HG02798 (cell line): ENCODE results near the gene IKBKE.

Source experiments
- ATAC-seq: cut with Tn5 transposase; IDR thresholded peaks from one replicate; pipeline ENCODE4 v1.9.1; 2021; ENCODE audit warnings: mild to moderate bottlenecking; ENCODE audit not compliant: unreplicated experiment, poor library complexity

IKBKE gene

DNA sequence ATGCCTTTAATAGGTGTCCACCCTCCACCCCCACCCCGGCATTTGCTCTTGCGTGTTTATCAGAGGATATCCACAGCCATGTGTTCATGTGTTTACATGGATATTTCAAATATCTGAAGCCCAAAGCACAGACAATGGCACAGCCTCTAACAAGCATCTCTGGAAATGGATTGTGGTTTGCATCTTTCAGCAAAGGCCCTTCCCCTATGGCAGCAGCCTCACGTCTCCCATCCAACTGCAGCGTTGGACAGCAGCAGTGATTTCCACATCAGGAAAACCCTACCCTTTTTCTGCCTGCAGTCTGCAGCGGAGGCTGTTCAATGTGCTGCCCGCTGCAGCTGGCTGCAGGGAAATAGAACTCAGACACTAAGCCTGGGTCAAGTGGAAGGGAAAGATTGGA lies 38.7 kb downstream of the IKBKE start:
- no peak for ATAC-seq

DNA sequence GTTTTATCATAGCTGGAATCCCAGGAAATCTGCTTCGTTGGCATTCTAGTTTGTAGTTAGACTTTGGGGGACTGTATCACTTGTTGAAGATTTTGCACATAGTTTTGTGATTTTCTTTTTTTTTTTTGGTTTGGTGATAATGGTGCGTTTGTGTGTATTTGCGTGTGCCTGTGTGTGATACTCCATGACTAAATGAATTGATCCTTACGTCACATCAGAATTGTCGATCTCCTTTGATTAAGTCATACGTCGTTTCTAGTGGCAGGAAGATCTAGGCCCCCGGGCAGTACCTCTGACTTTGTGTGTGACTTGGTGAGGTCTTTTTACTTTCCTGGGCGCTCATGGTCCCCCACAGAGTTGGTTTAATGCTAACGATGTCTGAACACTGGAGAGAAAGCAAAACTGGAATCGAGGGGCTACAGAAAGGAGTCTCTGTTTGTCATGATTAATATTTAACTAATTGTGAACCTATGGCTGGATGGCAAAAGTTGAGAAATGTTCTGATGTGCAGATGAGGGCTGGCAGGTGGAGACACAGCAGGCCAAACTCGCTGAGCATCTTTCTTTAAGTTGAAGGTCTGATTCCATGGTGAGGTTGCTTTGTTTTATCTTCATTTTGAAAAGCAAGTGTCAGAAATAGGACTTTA lies 39.5 kb downstream of the IKBKE start:
- no peak for ATAC-seq

DNA sequence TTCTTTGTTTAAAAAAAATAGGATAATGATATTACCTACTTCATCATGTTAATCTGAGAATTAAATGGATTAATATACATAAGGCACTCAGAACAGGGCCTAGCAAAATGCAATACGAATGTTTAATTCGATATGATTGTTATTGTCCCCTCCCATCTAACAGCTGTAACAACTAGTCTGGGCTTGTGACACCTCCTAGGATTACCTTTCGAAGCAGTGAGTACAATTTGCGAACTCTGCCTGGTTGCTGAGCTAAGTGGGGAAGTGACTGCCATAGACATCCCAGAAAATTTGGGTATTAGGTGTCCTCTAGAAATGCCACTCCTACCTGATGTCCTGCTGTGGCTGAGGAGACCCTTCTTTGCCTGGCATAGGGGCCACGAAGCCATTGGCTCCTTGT lies 40.1 kb downstream of the IKBKE start:
- no peak for ATAC-seq

DNA sequence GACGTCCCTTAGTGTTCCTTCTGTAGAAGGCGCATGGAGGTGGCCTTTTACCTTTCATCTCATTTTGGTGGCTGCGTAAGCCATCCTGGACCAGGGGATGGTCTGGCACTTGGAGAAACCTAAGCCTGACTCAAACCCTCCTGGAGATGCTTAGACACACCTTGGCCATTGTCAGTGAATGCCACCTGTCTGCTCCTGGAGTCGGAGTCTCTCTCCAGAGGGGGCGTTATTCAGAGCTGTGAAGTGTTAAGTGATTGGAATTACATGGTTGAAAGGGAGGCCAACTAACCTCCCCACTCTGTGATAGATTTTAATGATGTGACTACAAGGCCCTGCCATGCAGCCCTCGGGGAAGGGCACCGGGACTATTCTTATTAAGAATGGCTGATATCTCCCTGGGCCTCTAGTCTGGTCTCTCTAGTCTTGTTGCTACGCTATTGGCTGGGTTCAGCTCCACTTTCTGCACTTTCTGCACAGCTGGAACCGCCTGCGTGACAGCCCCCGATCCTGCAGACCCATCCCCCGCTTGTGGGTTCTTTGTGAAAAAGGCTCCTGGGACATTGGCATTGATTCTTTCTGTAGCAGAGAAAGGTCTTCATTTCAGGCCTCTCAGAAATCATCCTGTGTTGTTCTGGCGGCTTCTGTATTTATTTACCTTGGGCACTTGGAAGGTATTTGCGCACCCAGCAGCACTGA lies 41.2 kb downstream of the IKBKE start:
- ATAC-seq, result no peak

DNA sequence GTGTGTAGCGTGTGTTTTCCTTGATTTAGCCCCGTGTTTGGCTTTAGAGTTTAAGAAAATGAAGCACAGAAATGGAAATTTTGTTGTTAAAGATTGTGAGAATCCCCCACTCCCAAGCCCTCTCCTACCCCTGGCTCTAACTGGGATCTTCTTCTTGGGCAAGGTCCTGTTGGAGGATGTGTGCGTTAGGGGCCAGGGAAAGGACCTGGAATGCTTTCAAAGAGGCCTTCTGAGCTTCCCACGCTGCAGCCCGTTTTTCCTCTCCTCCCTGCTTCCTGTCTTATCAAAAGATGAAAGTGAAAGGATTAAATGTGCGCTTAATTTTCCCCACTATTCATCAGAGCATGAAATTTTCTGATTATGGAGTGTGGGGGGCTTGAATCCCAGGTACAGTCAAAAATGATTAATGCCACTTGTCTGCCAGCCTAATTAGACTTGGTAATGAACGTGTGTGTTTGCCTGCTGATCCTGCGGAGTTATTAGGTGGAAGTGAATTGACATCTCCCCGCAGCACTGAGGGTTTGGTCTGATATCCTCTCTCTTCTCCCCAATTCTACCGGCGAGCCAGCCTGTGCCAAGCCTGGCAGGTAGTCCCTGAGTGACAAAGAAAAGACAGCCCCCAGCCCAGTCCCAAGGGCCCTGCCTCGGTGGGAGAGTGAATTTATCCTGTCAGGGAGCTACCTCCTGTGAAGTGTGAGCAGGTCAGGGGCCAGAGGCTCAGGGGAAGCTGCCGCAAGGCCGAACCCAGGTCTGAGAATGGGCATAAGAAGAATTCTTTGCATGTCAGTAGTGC lies 42.0 kb downstream of the IKBKE start:
- no peak for ATAC-seq

DNA sequence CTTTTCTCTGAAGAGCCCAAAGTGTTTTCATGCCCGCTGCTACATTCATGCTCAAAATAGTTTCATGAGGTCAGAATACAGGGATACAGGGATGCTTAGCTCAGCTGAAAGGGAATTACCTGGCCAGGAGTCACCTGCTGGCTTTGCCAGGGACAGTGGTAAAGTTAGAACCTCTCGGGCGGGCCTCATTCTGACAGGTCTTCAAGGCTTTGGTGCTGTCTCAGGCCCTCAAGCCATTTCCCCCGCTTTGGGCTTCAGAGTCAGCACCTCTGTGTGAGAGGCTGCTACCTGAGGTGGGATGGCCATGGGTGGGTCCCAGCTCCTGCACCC lies 42.5 kb downstream of the IKBKE start:
- no peak for ATAC-seq

DNA sequence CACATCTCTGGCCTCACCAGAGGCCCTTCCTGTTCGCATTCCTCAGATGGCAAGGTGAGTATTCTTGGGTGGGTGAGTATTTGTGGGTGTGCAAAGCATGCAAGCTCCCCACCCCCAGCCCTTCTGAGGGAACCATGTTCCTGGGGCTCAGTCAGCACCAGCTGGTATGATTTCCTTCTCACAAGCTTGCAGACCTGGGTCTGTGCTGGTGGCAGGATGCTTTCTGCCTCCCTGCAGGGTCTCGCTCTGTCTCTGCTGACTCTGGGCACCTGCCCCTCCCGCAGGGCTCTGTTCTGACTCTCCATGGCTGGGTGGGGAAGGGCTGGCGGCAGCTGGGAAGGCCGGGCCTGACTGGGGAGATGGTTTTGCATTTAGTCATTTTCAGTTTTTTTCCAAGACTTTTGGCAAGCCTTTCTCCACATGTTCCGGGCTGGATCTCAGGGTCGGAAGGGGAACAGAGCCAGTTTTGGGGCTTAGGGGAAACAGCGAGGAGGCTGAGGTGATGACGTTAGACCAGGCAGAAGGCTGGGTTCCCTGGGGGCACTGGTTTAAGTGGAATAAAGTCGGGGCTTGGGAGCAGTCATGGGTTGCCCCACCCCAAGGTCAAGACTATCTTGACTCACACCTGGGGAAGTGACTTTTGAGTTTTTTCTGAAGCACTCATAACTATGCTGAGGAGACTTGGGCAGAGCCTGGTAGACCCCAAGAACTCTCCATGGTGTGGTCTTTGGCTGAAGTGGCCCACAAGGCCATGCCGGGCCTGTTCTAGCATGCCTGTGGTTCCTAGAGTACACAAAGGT lies 43.2 kb downstream of the IKBKE start:
- ATAC-seq, result no peak

DNA sequence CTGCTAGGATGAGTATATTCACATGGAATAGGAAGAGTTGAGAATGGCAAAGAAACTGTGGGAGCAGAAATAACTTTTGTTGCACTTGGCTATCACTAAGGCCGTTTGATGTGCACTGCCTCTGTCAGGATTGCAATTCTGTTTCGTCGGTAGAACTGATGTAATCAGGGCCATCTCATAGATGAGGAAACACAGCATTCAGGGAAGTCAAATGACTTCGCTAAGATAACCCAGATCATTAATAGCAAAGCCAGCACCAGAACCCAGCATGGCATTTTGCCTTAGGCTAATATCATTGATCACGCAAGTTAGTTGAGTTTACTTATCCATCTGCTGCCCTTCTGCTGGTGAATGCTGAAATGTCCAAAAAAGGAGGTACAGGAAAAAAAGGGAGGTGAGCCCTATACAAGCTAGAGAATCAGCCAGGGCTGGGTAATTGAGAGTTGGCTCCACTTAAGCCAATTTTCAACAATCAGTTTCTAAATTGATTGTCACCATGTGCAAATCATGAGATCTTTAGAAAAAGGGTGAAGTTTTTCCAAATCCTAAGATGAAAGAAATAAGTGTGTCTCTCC lies 44.6 kb downstream of the IKBKE start:
- ATAC-seq, result no peak

DNA sequence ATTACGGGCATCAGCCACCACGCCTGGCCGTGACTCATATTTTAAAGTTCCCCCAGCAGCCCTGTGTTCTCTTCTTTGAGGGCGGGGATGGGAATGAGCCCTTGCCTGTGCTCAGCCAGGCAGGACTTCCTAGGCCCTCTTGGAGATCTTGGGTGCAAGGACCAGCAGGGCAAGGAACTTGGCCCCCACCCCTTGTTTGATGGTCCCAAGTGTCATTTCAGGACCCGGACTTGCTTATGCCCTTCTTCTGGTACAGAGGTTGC lies 46.4 kb downstream of the IKBKE start:
- ATAC-seq, result no peak

DNA sequence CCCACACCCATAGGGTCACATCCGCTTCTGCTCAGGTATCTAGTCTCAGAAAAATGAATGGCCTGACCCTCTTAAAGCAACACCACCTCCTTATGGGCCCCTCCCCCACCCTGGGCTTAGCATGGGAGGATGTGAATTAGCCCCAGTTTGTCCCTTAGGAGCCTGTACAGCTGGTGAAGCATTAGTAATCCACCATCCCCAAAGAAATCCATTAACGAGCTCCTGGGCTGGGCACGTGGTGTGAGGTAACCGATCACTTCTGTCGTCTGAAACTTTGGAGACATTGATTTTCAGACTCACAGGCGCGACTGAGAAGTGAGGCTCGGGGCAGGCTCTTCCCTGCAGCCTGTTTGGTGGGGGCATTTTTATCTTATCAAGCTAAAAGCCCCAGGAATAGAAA lies 47.5 kb downstream of the IKBKE start:
- ATAC-seq, result no peak

DNA sequence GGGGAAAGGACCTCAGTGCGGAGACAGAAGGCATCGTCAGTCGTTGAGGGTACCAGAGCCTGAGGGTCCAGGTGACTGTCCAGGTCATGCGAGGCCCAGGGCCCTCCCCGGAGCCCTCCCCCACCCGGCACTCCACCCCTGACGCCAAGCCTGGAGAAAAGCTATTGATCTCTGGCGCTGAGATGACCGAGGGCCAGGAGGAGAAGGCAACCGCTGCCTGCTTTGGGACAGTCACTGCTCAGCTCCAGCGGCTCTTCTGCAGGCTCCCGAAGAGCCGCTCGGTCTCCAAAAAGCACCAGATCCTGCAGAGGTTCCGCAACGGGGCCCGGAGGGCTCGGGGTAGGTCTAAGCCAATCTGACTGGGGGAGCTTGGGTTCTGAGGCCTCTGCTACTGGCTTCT lies 47.9 kb downstream of the IKBKE start:
- no peak for ATAC-seq

DNA sequence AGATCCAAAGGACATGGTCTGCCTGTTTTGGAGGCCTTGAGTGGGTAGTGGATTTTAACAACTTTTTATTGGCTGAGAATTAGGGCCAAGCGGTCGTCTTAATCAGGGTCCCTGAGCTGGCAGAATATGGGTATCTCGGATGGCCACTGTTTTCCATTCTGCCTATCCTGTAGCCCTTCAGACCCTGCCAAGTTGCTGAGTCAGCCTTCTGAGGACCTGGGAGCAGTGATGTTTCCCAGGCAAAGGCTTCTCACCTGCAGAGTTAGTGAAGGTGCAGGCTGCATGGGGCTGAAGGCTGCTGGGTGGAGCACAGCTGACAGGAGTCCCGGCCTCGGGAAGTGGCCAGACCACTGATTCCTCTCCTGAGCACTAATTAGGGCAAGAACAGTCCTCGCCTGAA lies 48.5 kb downstream of the IKBKE start:
- ATAC-seq, result no peak

DNA sequence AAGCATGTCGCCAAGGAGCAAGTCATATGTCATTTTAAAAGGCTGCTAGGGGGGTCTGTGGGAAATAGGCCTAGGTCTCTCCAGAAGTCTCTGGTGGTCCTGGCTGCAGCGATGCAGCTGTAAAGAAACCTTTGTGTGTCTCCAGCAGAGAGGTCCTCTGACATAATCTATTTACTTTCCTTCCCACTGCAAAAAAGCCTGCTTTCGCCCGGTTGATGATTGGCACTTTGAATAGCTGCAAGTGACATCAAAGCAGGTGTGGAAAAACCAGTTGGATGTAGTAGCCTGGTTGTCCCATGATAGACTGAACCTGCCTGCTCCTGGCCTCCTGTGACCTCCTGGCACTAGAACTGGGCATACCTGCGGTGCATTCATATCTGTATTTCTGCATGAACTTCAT lies 50.9 kb downstream of the IKBKE start:
- no peak for ATAC-seq

DNA sequence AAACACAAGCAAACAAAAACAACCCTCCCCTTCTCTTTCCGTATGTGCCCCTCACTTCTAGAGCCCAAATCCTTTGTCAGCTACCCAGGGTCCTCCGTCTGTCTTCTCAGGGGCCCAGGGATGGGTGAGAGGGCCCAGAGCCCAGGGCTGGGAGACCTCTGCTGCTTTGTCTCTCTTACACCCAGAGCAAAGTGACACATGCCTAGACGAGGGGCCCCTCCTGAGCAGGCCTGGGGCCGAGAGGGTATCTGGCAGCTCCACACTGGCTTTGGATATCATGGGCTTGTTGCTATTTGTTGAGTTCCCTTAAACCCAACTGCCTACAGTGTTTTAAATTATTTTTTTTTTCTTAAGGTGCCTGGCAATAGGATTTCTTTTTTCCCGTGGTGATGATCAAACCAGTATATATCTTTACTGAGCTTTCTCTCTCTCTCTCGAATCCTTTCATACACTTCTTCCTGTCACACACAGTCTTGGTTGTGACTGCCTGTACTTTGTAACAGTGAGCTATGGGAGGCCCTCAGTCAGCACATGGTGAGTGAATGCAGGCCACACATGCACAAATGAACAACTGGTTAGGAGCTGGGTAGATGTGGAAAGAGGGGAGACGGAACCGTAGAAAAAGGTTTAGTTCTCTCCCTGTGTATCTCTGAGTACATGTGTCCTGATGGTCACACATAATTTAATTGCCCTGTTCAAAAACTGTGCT lies 51.6 kb downstream of the IKBKE start:
- no peak for ATAC-seq

DNA sequence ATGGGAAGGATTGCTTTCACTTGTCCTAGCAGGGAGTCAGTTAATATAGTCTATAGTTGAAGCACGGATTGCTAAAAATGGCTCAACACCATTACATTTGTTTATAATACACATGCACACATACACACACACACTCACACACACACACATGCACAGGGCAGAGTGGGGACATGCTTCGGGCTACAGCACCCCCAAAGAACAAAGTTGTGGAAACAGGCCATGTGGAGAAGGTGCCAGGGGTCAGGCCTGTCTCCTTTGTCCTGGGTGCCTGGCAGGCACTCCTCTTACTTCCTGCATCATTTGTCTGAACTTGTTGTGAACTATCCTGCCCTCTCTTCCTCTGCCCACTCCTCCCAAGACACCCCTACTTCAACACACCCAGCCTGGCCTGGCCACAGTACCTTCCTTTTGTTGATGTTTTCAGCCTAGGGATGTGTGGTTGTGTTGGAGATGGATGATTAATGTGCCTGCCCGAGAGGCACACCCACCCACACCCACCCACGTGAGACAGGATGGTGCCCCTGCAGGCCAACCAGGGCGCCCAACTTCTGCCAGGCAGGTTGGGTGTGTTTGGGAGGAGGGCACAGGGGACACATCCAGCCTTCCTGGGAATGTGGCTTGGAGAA lies 54.6 kb downstream of the IKBKE start:
- no peak for ATAC-seq

DNA sequence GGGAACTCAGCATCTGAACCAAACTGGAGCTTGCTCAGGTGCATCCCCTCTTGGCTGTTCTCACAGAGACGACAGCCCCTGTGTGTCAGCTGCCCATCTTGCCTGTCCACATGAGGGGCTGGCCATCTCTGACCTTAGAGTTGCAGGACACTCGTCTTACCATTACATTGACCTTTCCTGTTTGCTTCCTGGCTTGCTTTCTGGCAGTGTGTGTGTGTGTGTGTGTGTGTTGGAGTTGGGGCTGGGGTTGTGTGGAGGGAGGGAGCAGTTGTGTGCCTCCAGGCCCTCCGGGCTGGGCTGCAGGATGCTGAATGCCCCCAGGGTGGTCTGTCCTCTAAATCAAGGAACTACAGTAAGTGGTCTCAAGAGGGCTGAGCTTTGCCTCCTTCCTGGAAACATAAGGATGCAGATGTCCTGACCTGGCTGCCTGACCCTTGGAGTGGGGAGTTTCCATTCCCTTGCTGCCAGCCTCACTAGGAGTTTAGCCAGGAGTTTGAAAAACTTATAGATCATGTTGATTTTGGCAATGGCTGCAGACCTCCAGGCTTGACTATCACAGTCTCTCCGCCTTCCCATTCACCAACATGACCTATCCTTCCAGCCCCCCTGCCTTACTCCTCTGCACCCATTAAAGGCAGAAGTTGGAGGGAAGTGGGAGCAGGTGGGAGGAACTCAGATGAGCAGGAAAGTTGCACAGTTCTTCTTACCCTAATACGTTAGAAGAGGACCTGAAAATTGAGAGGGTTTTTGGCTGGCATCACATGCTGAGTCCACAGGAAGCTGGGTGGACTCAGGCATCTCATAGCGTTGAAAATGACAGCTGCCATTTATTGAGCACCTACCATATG lies 56.0 kb downstream of the IKBKE start:
- no peak for ATAC-seq

DNA sequence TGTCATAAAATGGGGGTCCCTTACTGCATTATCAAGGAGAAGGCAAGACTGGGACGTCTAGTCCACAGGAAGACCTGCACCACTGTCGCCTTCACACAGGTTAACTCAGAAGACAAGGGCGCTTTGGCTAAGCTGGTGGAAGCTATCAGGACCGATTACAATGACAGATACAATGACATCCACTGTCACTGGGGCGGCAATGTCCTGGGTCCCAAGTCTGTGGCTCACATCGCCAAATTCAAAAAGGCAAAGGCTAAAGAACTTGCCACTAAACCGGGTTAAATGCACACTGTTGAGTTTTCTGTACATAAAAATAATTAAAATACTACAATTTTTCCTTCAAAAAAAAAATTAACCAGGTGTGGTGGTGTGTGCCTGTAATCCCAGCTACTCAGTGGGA lies 59.1 kb downstream of the IKBKE start:
- ATAC-seq, result no peak

DNA sequence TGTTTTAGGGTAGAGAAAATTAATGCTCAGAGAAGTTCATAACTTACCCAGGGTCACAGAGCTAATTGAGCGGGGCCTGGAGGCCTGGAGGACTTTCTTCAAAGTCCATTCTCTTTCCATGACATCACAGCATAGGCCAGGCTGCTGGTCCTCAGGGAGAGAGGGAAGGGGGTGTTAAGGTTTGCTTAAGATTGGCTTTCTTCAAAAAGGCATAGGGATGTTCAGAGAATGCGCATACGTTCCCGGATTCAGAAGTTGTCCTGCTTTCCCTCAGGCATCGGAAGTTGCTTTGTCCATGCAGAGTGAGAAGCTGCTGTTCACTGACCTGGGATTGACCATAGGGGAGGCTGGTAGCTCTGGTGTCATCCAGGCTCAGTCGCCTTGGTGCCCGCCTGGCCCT lies 62.1 kb downstream of the IKBKE start:
- ATAC-seq, result no peak

DNA sequence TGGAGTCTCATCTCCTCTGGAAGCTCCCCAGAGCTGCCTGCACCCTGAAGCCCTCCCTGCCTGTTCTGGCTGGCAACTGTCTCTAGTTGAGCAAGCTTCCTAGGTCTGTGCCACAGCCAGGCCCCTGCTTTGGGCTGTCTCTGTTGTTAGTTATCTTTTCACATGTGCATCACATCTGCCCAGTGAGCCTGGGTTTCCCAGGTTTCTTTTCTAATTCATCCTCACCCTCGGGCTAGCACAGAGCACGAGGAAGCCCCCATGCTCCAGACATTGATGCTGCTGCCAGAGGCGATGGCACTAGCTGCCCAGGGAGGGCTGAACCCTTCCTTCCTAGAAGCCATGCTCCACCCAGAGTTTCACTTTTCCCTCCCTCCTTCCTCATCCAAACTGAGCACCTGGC lies 64.3 kb downstream of the IKBKE start:
- ATAC-seq, result no peak
